Mucosa of descending colon (tissue), 3 donors: ENCODE results near the gene SLC39A8. TPM values are rescaled to one million over a fixed set of nuclear protein-coding genes. Genes with fewer than 3 reads are reported as not detected.
A peak's percentile ranks its signal among the peaks of the same experiment; 100 is the strongest.

Source experiments
- ATAC-seq: fragments of 200-7000 bp; cut with Tn5 transposase; one replicate; pipeline ENCODE4 v1.9.1; 2020; ENCODE audit warnings: mild to moderate bottlenecking, moderate library complexity
- DNase-seq, 3 donors: peaks; one replicate each; pipeline ENCODE4 v3.0.0-alpha.2; 2020
- H3K36me3 ChIP-seq: fragments of 200-600 bp; one replicate; pipeline ENCODE4 v1.8.0; 2021; ENCODE audit warnings: low read depth, mild to moderate bottlenecking
- H3K4me1 ChIP-seq: fragments of 200-600 bp; one replicate; pipeline ENCODE4 v1.8.0; 2021; ENCODE audit warnings: low read depth, mild to moderate bottlenecking
- H3K4me3 ChIP-seq: fragments of 200-600 bp; one replicate; pipeline ENCODE4 v1.8.0; 2021; ENCODE audit warnings: mild to moderate bottlenecking
- H3K9me3 ChIP-seq: fragments of 200-600 bp; one replicate; pipeline ENCODE4 v1.8.0; 2021; ENCODE audit warnings: mild to moderate bottlenecking
- intact Hi-C, 2 donors: fragments of 100-400 bp; cut with DNase I in 1 of 2; cut with micrococcal nuclease in 1 of 2; formaldehyde crosslinking; loops; one replicate each; pipeline versions ENCODE4 v1.11.0 to v1.11.1; 2022; cut with DNase I, micrococcal nuclease
- total RNA-seq, 3 donors: library from RNA; stranded (reverse); fragmentation: NEBNext Ultra II Directional in 2 of 3; extraction: Animal tissue kit (Norgen Biotek cat#: 25700) in 2 of 3; gene quantifications; one replicate each; pipeline versions ENCODE4 v1.2.1 to v1.2.4, GENCODE V29; 2021 to 2023
- TF ChIP-seq, protein P1 (sequence below): fragments of 200-600 bp; IDR thresholded peaks from one replicate; pipeline ENCODE4 v1.8.0; 2022; ENCODE audit warnings: antibody characterized with exemption, mild to moderate bottlenecking
- donor health status: DM: no; HTN: no; CAD: no; lungs with moderate emphysema.
- donor health status: DM: no; HTN: no; CAD: no.
- donor health status: DM: no; HTN: yes; CAD: no.

The SLC39A8 gene
- total RNA-seq, 3 donors from 2014 or later, result 35.1 to 121 (median 83.5) TPM

- H3K4me1 ChIP-seq, result peaks cover 14% of the 10 kb centered on the region
- ATAC-seq (peak; percentile 26), DNase-seq (no peak)
- TF ChIP-seq, protein P1, sequence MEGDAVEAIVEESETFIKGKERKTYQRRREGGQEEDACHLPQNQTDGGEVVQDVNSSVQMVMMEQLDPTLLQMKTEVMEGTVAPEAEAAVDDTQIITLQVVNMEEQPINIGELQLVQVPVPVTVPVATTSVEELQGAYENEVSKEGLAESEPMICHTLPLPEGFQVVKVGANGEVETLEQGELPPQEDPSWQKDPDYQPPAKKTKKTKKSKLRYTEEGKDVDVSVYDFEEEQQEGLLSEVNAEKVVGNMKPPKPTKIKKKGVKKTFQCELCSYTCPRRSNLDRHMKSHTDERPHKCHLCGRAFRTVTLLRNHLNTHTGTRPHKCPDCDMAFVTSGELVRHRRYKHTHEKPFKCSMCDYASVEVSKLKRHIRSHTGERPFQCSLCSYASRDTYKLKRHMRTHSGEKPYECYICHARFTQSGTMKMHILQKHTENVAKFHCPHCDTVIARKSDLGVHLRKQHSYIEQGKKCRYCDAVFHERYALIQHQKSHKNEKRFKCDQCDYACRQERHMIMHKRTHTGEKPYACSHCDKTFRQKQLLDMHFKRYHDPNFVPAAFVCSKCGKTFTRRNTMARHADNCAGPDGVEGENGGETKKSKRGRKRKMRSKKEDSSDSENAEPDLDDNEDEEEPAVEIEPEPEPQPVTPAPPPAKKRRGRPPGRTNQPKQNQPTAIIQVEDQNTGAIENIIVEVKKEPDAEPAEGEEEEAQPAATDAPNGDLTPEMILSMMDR, result no peak
- intact Hi-C loops, result no loop called here
- no peaks in the 10 kb centered on the region for H3K36me3 ChIP-seq
- H3K9me3 ChIP-seq, result no peaks in the 10 kb centered on the region
- H3K4me3 ChIP-seq, result no peak overlapping the region
Observed at GRCh38 chr4:102318105-102318504, 27.2 kb downstream of the SLC39A8 start.

DNA sequence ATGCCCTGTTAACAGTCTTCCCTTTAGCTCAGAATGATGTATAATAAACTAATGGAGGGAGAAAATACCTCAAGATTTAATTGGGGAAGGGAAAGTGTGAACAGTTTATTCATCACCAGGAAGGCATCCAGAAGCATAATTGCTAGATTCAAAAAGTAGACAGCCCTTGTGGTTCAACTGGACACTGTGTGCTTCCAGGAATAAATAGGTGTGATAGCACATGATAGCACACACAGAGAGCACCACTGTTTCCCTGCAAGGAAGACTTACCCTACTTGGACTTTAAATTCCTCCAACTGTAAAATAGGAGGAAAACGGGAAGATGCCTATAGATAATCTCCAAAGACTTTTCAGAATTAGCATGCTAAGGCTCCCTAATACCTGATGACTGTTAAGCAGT is 27.8 kb downstream of the SLC39A8 start:
- Histone ChIP-seq H3K4me3 (no peak overlapping the region), H3K36me3 (no peaks in the 10 kb centered on the region), H3K9me3 (no peaks in the 10 kb centered on the region), H3K4me1 (peaks cover 14% of the 10 kb centered on the region)
- intact Hi-C loops, result no loop called here
- TF ChIP-seq, protein P1, result no peak
- ATAC-seq (no peak), DNase-seq (no peak)

- no peaks in the 10 kb centered on the region for H3K9me3 ChIP-seq
- intact Hi-C loops, result no loop called here
- TF ChIP-seq, protein P1, result no peak
- ATAC-seq (no peak), DNase-seq (no peak)
- H3K4me1 ChIP-seq, result peaks cover 14% of the 10 kb centered on the region
- no peak overlapping the region for H3K4me3 ChIP-seq
- H3K36me3 ChIP-seq, result no peaks in the 10 kb centered on the region
Observed at GRCh38 chr4:102316585-102316984, 28.7 kb downstream of the SLC39A8 start.

DNA sequence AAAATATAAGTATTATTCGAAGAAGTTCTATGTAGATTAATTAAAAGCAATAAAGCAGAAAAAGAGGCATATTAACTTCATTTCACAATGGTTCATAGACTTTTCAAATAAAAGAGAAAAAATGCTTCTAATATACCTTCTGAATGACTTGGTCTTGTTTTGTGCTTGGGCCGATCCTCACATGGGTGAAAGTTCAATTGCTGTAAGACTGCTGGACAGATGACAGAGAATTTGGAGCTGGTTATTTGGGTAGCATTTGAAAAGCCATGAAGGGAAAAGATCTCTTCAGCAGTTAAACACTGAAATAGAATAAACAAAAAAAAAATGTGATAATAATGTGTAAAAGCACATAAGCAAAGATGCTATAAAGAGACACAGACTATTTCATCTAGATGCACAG is 29.8 kb downstream of the SLC39A8 start:
- ATAC-seq (no peak), DNase-seq (no peak)
- Histone ChIP-seq H3K36me3 (no peaks in the 10 kb centered on the region), H3K9me3 (no peaks in the 10 kb centered on the region), H3K4me3 (no peak overlapping the region), H3K4me1 (peaks cover 11% of the 10 kb centered on the region)
- TF ChIP-seq, protein P1, result no peak
- intact Hi-C loops, result no loop called here

GRCh38 chr4:102312417-102312816 is 32.9 kb downstream of the SLC39A8 start:
- Histone ChIP-seq H3K36me3 (no peaks in the 10 kb centered on the region), H3K4me3 (no peak overlapping the region), H3K4me1 (no peaks in the 10 kb centered on the region), H3K9me3 (no peaks in the 10 kb centered on the region)
- intact Hi-C loops, result no loop called here
- peak; percentile 49 for ATAC-seq
- no peak for DNase-seq
- TF ChIP-seq, protein P1, result no peak

DNA sequence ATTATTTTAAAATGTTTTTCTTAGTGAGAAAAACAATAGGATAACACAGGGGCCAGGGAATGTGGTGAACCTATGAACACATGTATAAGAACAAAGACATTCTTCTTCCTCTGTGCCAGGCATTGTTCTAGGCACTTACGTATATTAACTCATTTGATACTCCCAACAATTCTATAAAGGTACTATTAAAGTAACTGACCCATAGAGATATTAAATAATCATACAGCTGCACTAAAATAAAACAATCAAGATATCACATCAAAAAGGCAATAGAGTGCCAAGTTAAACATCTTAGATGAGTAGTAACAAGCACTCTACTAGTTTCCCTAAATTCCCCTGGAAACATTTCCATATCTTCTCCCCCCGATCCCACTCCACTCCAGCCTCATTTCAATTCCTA is 33.4 kb downstream of the SLC39A8 start:
- TF ChIP-seq, protein P1, result no peak
- H3K9me3 ChIP-seq, result no peaks in the 10 kb centered on the region
- peak; percentile 43 for ATAC-seq
- no peaks in the 10 kb centered on the region for H3K36me3 ChIP-seq
- H3K4me1 ChIP-seq, result no peaks in the 10 kb centered on the region
- DNase-seq, result no peak
- no peak overlapping the region for H3K4me3 ChIP-seq
- intact Hi-C loops, result no loop called here
